Gastrocnemius medialis (tissue), 4 donors: ENCODE measurements around the gene EIF3K.

Experiments
- CTCF ChIP-seq, 5 experiments: fragments of 450-650 bp in 3 of 5; fragments of 200-600 bp in 2 of 5; sonication (generic) in 2 of 5; IDR thresholded peaks in 4 of 5; conservative IDR thresholded peaks in 1 of 5; 1 replicate in 4 of 5; 2 replicates in 1 of 5; pipeline ENCODE4 v1.5.1; 2016 to 2019; ENCODE audit warnings: antibody characterized with exemption in 5 of 5, mild to moderate bottlenecking in 3 of 5, moderate library complexity in 3 of 5
- POLR2A ChIP-seq, 2 donors: fragments of 450-650 bp; IDR thresholded peaks; one replicate each; pipeline ENCODE4 v1.6.1; 2017; ENCODE audit warnings: antibody characterized with exemption in 2 of 2, mild to moderate bottlenecking in 2 of 2, moderate library complexity in 2 of 2

- TF ChIP-seq CTCF (IDR thresholded peaks at IDR 0.05 in 4 of 5, conservative IDR thresholded peaks at IDR 0.05 in 1 of 5) (no peak), POLR2A (IDR thresholded peaks at IDR 0.05) (no peak)
These were observed 59.4 kb downstream of the EIF3K start for GRCh38 chr19:38678217-38678890.
